GM18505 (cell line): Measurements from ENCODE around the gene MOB3B.
A peak's percentile ranks its signal among the peaks of the same experiment; 100 is the strongest.

Source experiments
- ATAC-seq: cut with Tn5 transposase; IDR thresholded peaks from one replicate; pipeline ENCODE4 v1.9.1; 2021; ENCODE audit not compliant: unreplicated experiment
- POLR2A ChIP-seq: IDR thresholded peaks from 4 replicates; pipeline ENCODE4 v1.6.1; 2011; ENCODE audit warnings: borderline replicate concordance; ENCODE audit not compliant: insufficient read depth, insufficient read length; ENCODE audit errors: extremely low read depth

MOB3B gene

DNA sequence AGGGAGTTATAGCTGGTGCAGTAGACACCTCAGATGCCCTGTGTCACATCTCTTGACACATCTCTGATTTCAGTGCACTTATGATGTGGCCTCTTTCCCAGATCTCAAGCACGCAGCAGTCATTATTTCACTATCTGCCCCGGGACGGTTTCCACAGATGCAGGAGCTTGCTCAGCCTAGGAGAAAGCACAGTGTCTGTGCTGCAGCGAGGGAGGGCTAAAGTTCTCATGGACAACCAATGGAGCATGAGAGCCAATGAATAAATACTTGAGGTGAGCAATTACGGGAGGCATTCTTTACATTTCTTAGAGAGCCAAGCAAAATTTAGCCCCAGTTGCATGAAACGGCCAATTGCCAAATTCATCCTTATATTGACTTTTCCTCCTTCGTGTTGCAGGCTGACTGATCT lies 7.4 kb upstream of the MOB3B start:
- ATAC-seq: no peak
- no peak for TF ChIP-seq POLR2A

DNA sequence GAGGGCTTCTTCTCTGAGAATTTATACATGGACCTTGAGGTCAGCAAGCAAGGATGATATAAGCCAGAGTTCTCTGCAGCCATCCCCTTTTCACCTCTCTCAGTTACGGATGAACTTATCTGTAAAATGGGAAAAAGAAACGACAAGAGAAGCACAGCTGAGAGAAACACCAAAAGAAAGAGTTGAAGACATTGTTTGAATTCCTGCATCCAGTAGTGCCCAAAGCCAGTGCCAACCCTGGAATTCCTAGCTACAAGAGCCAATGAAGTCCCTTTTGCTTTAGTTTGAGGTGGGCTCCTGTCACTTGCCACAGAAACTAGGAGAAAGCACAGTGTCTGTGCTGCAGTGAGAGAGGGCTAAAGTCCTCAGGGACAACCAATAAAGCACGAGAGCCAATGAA lies 6.6 kb upstream of the MOB3B start:
- no peak for TF ChIP-seq POLR2A

DNA sequence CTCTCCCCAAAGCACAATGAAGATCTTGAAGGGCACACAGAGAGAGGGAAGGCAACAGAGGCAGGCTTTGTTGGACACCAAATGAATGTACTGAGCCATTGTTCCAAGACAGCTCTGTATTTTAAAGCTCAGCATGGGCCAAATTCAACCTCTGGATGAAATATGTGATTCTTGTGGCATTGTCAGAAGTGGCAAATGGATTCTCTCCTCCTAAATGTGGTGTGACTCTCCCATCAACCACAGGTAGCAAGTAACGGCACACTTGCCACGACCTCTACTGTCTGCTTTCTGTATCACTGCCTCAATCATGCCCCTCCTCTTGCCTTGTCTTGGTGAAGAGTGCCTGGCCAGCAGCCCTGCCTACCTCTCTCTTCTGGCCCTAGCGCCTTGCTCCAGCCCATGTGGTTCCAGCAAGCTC lies 6.1 kb upstream of the MOB3B start:
- no peak for ATAC-seq
- TF ChIP-seq POLR2A: no peak

More for the DNA sequence above, 6.6 kb upstream of the MOB3B start:
- no peak for ATAC-seq

DNA sequence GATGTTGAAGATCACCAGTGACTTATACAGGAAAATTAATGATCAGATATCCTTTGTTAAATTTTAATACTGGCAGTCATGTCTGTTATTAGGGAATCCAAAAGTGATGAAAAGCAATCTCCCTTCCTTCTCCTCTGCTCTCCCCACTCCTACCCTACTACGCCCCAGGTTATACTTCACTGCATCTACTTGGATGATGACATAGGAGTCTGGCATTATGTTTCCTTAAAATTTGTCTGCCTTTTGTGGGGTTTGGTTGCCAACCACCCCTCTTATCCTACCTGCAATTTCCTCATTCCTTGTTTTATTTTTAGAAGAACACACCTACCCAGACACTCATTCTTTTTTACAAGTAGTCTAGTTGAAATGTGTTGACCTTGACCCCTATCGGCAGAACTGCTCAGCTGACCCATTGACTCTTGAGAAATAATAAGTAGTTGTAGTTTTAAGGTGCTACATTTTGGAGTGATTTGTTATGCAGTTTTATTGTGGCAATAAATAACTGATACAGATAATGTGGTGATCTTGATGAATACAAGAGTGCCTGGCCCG lies 5.1 kb upstream of the MOB3B start:
- TF ChIP-seq POLR2A: no peak
- no peak for ATAC-seq

DNA sequence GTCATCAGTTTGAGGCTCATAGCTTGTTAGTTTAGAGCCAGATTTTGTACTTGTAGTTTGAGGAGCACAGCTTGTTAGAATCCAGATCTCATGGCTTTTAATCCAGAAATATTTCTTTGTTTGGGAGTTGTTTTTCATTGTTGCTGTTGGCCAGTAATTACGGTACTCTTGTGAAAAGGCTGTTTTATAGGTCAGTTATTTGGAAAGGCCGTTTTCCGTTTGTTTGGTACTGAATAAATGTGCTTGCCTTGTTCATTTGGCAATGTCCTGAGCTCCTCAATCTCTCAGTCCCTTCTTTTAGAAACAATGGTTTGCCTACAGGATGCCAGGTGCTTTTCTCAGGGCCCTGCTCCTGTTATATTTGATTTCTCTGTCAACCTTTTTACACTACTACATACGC lies 4.5 kb upstream of the MOB3B start:
- ATAC-seq: no peak
- TF ChIP-seq POLR2A: no peak

DNA sequence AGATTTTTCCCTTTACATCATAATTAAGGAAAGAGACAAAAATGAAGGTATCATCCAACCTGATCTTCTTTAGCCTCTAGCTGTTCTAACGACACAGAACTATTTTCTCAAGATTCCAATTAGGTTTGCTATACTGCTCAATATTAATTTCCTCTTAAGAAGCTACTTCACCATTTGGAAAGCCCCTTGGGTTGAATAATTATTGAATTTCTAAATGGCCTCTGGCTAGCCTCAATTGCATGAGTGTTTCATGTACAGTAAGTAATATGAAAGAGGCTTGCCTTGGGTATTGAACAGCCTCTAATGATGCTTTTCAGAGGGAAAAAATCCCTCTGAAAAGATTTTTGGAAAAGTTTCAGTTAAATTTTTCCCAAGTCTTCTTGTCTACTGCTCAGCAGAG lies 3.7 kb upstream of the MOB3B start:
- no peak for ATAC-seq
- no peak for TF ChIP-seq POLR2A

DNA sequence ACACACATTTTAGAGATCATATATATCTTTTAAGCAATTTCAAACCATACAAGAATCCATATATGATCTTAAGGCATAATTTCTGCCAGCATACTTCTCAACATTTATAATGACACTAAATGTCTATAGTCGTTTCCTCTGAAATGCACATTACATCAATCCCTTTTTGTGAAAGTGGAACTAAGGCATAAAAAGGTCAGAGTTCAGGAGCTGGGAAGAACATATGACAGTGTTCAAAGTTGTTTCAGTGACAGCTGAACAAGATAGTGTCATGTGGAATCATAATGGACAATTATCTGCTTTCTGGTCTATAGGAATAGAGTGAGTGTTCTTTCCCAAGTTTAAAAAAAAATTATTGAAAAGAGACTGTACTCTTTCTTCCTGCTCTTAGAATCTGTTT lies 2.4 kb upstream of the MOB3B start:
- no peak for ATAC-seq
- TF ChIP-seq POLR2A: no peak

DNA sequence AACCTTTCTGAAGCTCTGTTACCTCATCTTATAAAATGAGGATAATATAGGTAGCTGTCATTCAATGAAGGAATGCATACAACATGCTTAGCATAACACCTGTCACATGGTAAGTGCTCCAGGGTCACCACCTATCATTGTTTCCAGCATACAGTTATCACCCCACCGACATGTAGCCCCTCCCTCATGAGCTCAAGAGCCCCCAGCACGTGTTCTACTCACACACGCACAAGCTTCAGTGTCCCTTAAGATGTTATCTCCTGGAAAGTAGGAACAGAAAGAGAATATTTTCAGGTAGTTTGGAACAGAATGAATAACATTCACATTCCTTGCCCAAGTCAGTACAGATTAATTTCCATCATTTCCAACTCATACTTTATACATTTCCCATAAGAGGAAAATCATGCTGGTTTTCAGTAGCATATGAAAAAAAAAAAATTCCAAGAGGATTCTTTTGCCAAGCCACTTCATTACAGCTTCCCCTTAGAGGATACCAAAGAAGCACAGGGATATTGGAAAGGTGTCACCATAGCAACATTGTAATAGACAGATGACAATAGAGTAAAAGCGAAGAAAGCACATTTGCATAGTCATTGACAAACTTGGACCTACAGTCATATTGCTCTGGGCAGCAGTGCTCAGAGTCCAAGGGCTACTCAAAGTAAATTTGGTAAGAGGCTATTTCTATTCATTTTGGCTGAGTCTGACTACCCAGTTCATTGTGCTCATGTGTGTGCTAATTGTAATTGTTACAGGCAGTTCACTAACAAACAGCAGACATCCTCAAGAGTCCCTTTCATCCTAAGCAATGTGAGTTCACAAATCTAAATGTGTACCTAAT lies 1.5 kb upstream of the MOB3B start:
- no peak for TF ChIP-seq POLR2A
- ATAC-seq: no peak

DNA sequence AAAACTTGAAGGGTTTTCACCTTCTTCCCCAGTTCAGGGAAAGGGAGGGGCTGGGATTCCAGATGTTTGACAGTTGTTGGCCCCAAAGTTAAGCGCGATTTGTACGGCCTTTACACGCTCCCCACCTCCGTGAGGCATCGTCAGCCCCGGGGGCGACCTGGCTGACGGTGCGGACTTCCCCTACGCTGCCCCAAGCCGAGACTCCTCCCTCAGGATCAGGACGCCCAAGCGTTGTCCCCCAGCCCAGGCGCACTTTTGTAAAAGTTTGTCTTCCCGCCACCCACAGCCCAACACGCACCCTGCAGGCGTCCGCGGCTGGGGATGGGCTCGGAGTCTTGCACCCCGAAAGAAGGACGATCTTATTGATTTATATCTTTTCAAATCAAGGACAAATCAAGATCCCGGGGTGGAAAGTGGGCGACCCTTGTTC lies 713 bp downstream of the MOB3B start:
- peak; percentile 44 for TF ChIP-seq POLR2A
- peak; percentile 50 for ATAC-seq

DNA sequence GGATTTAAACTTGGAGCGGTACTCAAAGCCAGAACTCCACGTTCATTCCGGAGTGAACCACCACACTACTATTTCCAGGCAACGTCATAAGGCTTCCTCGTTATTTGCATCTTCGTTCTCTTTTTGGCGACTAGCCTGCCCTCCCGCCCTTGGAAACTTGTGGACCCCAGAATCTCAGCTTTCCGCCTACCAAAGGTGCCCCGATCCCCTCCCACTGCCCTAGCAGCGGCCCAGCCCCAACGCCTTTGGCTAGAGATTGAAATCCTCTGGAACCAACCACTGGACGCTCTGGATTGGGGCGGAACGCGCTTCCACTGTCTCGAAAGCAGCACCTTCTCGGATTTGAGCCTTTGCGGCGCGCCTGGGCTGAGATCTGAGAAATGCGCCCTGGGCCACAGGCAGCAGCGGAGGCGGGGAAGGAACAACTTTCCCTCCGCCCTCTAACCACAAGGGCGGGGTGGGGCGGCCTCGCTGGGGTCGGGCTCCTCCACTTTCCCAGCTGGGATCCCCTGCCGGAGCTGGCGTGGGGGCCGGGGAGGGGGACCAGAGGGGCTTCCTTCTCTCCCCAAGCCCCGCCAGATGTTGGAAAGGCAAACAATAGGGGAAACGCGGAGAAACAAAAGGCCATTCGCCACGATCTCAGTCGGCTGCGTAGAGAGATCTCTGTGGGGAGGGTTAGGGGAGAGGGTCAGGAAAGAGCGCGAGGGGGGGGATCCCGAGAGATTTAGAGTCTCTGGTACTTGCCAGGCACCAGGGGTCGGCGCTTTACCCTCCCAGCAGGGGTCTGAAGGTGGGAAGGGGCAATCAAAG lies 1.3 kb downstream of the MOB3B start:
- TF ChIP-seq POLR2A: no peak
- peak; percentile 61 for ATAC-seq

DNA sequence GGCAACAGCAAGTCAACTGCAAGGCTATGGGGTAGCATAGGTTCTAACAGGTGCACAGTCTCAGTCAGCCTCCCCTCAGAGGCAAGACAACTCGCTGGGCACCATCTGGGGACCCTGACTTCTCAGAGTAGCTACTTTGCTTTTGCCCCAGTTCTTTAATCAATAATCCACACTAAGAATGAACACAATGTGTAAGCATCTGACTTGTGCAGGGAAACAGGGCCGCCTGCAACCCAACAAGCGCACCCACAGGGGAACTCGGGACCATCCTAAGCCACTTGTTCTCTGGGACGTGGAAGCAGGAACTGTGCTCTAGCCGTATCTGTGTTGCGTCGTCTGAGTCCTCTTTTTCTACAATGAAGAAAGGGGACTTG lies 1.9 kb downstream of the MOB3B start:
- TF ChIP-seq POLR2A: no peak
- ATAC-seq: no peak

DNA sequence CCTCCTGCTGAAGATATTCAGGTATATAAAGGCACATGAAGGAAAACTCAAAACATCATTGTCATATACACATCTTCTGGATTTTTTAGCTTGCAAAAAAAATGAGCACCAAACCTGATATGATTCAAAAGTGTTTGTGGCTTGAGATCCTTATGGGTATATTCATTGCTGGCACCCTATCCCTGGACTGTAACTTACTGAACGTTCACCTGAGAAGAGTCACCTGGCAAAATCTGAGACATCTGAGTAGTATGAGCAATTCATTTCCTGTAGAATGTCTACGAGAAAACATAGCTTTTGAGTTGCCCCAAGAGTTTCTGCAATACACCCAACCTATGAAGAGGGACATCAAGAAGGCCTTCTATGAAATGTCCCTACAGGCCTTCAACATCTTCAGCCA lies 5.4 kb downstream of the MOB3B start, which contains the start of gene IFNK:
IFNK (plus strand) TSS at position 55 of the 400 bp plus-strand sequence; CDS start at position 102, 47 bp downstream.
- no peak for ATAC-seq
- TF ChIP-seq POLR2A: no peak

DNA sequence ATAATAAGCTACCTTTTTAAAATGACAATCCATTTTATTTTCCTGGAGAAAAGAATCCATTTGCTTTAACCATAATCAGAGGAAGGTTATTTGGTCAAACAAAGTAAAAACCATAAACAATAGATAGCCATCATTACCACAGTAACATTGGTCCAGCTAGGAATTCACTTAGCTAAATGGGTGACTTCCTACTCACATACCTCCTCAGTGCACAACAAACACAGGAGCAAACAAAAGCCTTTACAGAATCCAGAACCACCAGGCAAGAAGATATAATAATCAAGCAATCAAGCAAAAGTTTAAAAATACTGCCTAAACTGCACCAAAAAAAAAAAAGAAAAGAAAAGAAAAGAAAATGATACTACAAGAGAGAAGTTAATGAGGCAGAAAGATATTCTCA lies 6.5 kb downstream of the MOB3B start:
- TF ChIP-seq POLR2A: no peak

DNA sequence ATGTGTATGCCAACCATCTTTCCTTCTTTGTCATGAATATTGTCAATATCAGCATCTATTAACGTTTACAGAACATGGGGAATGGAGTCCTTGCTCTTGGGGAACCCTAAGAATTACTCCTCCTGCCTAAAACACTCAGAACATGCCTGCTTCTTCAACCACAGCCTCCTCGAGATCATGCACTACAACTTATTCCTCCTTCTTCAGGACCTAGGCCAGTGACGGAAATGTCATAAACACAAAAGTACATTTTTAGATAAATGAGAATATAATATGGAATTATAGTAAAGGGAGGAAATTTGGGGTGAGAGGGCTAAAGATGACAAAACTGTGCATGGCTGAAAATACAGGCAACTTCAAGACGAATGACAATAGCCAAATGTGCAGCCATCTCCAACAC lies 8.6 kb downstream of the MOB3B start:
- ATAC-seq: no peak
- no peak for TF ChIP-seq POLR2A

More for the DNA sequence above, 6.5 kb downstream of the MOB3B start:
- no peak for ATAC-seq
